ENCODE data around the gene SMCO2.

DNA sequence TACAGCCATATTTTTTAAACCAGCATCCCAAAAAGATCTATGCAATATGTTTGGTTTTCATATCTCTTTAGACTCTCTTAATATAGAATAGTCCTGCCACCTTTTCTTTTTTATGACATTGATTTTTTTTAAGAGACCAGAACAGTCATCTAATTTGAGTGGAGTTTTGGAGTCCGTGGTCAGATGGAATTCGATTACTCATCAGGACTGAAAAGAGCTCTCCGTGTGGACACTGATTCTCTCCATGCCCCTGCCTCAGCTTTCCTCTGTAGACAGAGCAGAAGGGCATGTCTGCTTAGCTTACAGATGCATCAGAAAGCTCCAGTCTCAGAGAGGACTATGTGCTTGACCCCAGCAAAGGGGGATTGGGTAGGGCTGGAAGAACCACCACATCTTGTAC lies 27.8 kb downstream of the SMCO2 start:
- TF ChIP-seq, protein P1, sequence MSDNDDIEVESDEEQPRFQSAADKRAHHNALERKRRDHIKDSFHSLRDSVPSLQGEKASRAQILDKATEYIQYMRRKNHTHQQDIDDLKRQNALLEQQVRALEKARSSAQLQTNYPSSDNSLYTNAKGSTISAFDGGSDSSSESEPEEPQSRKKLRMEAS (IDR thresholded peaks at IDR 0.05), result no peak
- no peak for TF ChIP-seq POLR2A (IDR thresholded peaks at IDR 0.05; ENCODE audit: borderline replicate concordance, extremely low read depth, insufficient read depth, insufficient read length)
- TF ChIP-seq, protein P2, sequence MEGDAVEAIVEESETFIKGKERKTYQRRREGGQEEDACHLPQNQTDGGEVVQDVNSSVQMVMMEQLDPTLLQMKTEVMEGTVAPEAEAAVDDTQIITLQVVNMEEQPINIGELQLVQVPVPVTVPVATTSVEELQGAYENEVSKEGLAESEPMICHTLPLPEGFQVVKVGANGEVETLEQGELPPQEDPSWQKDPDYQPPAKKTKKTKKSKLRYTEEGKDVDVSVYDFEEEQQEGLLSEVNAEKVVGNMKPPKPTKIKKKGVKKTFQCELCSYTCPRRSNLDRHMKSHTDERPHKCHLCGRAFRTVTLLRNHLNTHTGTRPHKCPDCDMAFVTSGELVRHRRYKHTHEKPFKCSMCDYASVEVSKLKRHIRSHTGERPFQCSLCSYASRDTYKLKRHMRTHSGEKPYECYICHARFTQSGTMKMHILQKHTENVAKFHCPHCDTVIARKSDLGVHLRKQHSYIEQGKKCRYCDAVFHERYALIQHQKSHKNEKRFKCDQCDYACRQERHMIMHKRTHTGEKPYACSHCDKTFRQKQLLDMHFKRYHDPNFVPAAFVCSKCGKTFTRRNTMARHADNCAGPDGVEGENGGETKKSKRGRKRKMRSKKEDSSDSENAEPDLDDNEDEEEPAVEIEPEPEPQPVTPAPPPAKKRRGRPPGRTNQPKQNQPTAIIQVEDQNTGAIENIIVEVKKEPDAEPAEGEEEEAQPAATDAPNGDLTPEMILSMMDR (IDR thresholded peaks at IDR 0.05 in 2 of 3, conservative IDR thresholded peaks at IDR 0.05 in 1 of 3; ENCODE audit: borderline replicate concordance in 1 of 3, insufficient read depth in 1 of 3, low read depth in 2 of 3, low read length in 2 of 3), result no peak
- TF ChIP-seq RAD21 (IDR thresholded peaks at IDR 0.05; ENCODE audit: low read depth), result no peak
- TF ChIP-seq JUND (IDR thresholded peaks at IDR 0.05), result no peak
- TF ChIP-seq YY1 (IDR thresholded peaks at IDR 0.05; ENCODE audit: extremely low read depth, insufficient replicate concordance, low read depth, low read length), result no peak
- TF ChIP-seq POLR2AphosphoS5 (IDR thresholded peaks at IDR 0.05; ENCODE audit: low read depth, low read length), result no peak
- TF ChIP-seq EZH2phosphoT487 (IDR thresholded peaks at IDR 0.05; ENCODE audit: borderline replicate concordance), result no peak
- TF ChIP-seq CBX3 (IDR thresholded peaks at IDR 0.05; ENCODE audit: low read depth), result no peak
